HG02970 (cell line): ENCODE data around the gene GALR2.
"Not testable (repeated sequence)": the region's sequence is repeated elsewhere in the genome, so short reads cannot be mapped to it uniquely, and the experiment has no call there.

Source experiments
- ATAC-seq: cut with Tn5 transposase; IDR thresholded peaks from one replicate; pipeline ENCODE4 v1.9.1; 2021; ENCODE audit warnings: mild to moderate bottlenecking, moderate library complexity, moderate number of reproducible peaks; ENCODE audit not compliant: unreplicated experiment, low FRiP score

Gene GALR2, protein sequence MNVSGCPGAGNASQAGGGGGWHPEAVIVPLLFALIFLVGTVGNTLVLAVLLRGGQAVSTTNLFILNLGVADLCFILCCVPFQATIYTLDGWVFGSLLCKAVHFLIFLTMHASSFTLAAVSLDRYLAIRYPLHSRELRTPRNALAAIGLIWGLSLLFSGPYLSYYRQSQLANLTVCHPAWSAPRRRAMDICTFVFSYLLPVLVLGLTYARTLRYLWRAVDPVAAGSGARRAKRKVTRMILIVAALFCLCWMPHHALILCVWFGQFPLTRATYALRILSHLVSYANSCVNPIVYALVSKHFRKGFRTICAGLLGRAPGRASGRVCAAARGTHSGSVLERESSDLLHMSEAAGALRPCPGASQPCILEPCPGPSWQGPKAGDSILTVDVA

DNA sequence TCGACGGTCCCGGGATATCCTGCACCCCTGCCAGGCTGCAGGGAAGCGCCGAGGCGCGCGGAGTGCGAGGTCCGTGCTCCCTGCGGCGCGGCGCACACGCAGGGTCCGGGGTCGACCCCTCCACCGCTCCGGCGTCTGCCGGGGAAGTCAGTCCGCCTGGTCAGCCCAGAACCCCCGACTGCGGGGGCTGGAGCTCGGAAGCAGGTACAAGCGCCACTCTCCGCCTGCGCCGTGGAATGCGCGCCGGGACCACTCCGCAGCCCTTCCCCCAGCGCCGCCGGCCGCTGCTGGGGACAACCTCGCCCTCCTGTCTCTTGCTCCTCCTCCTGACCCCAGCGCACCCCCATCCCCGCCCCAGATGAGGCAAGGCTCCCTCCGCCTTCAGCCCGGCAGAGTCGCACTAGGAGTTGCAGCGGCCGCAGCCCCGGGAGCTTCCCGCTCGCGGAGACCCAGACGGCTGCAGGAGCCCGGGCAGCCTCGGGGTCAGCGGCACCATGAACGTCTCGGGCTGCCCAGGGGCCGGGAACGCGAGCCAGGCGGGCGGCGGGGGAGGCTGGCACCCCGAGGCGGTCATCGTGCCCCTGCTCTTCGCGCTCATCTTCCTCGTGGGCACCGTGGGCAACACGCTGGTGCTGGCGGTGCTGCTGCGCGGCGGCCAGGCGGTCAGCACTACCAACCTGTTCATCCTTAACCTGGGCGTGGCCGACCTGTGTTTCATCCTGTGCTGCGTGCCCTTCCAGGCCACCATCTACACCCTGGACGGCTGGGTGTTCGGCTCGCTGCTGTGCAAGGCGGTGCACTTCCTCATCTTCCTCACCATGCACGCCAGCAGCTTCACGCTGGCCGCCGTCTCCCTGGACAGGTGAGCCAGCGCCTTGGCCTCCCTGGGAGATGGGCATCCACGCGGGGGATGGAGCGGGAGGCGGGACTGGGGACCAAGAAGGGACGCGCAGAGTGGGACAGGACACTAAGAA, at the start of gene GALR2:
Gene GALR2, plus strand, starts transcription at position 392 of the 974 bp plus-strand sequence. Its CDS starts 103 bp downstream, at position 495.
- ATAC-seq = no peak

DNA sequence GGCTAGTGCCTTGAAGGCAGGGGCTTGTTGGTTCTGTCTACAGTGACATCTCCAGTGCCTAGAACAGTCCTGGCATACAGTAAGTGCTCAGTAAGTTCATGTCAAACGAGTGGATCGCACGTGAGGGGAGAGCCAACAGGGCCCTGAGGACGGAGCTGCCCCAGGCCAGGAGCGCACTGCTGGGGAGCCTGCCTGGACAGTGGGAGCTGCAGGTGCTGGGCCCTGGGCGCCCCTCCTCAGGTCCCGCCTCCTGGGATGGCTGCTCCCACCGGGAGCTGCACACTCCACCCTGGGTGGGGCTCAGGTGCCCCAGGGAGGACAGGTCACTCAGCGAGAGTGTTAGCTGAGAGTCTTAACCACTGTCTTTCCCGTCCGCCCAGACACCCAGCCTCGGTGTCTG, 49.3 kb upstream of the GALR2 start:
- no peak for ATAC-seq

DNA sequence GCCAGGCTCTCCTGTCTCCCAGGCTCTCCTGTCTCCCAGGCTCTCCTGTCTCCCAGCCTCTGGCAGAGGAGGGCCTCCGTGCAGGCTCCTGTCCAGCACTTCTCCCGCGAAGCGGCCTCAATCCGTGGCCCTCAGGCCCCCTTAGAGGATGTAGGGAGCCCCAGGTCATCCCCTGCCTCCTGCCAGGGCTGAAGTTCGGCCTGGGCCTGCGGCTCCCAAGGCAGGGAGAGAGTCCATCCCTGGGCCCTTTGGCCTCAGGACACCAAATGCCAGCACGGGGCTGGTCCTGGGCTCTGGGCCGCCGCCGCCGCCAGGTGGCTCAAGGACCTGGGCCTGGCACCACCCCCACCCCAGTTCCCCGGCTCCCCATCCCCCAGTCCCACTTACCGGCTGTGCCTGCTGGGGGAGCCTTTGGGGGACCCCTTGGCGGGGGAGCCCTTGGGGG, 47.8 kb upstream of the GALR2 start:
- ATAC-seq = no peak

DNA sequence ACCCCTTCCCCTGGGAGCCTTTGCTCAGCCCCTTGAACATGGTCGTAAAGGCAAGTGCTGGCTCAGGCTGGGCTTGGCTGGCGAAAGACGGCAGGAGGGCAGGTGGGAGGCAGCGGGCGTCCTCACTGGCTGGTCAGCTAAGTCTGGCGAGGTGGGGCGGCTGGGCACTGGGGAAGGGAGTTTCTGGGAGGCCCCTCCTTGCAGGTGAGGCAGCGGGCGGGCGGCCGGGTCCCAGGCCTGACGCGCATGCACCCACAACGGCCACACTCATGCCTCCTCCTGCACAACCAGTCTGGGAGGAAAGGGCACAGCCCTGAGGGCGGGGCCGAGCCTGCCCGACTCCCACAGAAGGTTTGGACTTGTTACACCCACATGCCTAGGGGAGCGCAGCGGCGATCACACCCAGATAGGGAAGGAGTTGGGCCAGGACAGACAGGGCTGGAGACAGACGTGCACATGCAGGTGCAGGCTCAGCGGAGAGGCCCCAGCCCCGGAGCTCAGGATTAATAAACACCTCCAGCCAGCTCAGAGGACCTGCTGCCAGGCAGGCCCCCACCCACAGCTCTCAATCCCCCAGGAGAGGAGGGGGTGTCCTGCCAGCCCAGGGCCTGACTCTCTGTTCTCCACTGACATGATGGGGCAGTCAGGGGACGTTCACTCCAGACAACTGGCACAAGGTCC, 47.3 kb upstream of the GALR2 start, which contains the start of gene EVPL:
Gene EVPL, minus strand, starts transcription at position 148 of the 681 bp plus-strand sequence. Its CDS starts 108 bp downstream, at position 40.
- ATAC-seq = no peak

DNA sequence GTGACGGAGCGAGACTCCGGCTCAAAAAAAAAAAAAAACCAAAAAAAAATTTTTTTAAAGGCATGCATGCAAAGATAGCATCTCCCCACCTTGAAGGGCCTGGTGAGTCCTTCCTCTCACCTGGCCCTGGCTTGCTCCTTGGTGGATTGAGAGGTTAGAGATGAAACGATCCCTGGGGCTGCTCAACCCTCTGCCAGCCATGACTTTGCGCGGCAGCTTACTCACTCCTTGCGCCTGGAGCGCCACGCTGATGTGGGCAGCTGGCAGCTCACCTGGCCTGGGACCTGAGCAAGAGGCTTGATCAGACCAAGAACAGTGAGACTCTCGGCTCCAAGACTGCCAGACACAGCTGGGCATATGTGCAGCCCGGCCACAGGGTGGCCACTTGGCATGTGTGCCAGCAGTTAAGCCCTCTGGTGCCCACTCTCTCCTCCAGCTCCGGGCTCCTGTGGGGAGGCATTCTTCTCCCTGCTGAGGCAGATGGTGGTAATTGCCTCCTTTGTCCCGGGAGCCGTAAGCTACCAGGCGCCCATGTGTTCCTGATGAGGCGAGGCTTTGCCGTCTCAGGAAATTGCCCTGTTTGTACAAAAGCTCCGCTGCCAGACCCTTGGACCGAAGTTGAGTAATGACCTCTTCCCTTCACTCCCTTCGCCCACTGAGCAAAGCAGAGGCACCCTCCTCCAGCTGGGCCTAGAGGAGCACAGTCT, 42.4 kb upstream of the GALR2 start:
- ATAC-seq = no peak

DNA sequence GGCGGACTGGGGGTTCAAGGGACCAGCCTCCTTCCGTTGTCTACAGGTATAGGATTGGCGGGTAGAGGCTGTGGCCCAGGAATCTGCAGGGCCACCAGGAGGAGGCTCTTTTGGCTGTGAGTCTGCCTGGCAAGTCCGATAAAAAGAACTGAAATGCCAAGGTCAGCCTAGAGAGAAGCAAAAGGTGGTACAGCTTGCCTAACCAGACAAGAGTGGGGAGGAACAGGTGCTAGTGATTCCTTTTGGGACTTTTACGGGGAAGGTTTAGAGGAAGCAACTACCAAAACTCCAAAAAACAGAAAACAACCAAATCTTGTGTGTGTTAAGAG, 41.8 kb upstream of the GALR2 start:
- no peak for ATAC-seq

DNA sequence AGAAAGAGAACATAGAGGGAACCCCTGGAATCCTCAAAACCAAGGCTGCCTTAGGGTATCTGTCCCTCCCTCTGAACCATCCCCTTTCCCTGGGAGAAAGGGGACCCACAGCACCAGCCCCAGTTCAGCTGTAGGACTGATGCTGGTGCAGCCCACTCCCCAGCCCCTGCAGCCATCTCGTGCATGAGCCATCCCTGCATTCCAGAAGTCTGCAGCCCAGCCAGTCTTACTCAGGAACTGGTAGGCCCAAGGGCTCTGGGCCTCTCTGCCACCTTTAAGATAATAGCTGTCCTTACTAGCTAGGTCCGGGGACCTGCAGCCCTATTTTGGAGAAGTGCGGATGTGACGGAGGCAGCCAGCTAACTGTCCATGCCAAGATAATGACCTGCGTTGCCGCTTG, 41.4 kb upstream of the GALR2 start:
- no peak for ATAC-seq

DNA sequence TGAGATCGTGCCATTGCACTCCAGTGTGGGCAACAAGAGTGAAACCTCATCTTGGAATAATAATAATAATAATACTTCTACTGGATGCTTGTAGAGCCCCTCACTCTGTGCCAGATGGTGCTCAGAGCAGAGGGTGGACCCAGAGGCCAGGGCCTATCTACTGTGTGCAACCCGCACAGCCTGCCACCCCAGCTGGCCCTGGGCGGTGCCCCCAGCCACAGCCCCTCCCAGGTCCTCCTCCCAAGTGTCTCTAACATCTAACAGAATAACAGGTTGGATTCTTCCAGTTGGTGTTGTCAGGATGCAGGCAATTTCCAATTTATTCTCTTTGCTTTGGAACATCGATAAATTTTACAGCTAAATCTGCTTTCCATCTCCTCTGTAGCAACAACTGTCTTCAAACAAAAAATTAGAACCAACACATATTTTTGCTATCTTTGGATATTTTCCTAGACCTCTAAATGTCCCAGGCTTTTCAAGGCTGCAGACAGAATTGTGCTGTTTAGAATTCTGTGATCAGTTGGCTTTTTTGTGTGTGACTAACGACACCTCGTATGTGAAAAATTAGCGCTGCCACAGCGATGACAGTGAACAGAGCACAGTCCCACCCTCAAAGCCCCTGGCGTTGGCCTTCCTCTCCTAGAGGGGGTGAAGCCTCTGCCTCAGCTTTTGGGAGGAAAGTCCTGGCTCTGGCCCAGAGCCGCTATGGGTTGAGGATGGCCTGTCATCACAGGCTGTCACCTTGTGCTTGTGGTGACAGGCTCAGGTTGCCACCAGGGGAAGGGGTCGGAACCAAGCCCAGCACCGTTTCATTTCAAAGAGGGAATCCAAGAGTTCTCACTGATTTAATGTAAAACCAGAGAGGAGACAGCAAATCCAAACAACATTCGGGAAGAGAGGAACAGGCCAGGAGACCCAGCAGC, 39.9 kb upstream of the GALR2 start:
- ATAC-seq = no peak

DNA sequence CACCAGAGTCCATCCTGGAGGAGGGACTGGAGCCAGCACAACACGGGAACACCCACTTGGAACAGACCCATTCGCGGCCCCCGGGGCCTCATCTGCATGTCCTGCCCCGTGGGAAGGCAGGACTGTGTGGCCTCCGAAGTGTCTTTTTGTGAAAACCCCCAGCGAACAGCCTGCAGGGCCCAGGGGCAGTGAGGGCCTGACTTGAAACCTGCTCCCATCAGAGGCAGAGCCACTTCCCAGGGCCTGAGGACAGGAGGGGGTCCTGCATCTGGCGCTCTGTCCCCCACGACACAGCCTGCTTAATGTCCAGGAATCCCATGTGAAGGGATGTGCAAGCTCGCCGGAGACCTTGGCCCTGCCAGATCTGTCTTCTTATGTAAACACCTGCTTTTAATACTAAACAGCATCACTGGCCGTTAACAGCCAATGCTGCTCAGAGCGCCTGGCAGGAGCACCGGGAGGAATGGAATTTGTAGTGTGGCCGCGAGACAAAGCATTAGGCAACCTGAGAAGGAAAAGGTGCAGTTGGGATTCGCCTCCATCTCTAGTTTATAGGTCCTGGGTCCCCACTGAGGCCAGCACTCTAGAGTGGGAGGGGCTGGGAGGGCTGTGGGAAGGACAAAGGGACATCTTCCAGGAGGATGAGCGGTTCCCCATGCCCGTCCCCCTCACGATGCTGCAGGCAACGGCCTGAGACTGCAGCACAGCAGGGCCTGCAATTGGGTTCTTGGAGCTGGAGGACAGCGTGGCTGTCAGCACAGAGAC, 37.9 kb upstream of the GALR2 start:
- ATAC-seq = no peak

DNA sequence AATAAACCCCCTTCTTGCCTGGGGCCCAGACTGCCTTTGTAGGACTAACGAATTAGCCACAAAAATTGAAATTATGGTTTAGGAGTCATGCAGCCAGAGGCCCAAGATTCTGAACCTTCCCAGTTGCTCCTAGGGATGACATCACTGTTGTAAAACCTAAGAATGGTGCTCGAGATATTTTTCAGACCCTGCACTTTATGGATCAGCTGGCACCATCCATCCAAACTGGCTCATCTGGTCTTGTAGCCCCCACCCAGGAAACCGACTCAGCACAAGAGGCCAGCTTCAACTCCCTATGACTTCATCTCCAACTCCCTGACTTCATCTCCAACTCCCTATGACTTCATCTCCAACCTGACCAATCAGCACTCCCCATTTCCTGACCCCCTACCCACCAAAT, 36.5 kb upstream of the GALR2 start:
- ATAC-seq = no peak

DNA sequence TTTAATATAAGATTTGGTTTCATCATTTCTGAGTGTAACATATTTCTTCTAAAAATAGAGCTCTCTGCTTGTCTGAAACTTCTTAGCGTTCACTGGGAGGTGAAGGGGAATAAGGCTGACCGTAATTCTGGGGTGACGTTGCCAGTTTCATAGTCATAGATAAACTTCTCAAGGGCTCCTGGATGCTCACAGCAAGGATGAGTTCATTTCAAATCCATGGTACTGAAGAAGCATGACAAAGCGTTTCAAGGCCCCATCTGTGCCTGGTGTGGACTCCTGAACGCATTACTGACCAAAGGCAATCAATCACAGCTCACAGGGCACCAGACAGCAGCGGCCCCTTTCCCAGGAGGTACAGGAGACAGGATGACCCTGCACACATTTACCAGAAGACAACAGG, 35.5 kb upstream of the GALR2 start:
- ATAC-seq = no peak

DNA sequence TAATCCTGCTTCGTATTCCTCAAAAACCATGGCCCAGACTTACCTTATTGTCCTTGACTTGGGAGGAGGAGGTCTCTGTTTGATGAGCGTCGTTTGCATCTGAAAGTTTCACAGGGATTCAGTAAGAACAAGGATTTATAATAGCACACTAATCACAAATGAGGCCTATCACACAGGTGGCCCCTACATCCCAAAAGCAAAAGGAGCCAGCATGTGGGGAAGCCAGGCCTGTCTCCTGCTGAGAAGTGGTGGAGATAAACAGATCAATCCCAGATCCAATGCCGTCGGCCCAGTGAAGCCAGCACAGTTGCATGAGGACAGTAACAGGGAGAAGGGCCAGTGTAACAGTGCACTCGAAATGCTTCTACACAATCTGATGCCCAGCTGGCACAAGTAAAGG, 34.2 kb upstream of the GALR2 start:
- no peak for ATAC-seq

DNA sequence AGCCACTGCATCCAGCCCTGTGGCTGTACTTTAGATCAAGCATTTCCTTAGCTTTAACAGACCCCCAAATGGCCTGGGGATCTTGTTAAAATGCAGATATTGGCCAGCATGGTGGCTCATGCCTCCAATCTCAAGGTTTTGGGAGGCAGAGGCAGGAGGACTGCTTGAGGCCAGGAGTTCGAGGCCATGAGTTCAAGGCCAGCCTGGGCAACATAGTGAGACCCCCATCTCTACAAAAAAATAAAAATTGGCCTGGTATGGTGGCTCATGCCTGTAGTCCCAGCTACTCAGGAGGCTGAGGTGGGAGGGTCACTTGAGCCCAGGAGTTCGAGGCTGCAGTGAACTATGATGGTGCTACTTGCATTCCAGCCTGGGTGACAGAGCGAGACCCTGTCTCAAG, 31.7 kb upstream of the GALR2 start:
- ATAC-seq = not testable (repeated sequence)

DNA sequence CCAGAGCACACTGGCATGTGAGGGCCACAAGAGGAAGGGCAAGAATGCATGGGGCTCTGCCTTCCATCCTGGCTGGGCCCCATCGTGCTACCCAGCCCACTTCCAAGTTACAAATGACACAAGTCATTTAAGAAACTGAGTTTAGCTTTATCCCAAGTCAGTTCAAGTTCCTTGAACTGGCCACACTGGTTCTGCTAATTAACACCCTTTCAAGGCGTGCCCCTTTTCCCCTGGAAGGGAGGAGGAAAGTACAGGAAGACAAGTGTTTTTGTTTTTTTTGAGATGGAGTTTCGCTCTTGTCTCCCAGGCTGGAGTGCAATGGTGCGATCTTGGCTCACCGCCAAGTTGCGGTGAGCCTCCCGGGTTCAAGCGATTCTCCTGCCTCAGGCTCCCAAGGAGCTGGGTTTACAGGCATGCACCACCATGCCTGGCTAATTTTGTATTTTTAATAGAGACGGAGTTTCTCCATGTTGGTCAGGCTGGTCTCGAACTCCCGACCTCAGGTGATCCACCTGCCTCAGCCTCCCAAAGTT, 30.0 kb upstream of the GALR2 start:
- not testable (repeated sequence) for ATAC-seq

DNA sequence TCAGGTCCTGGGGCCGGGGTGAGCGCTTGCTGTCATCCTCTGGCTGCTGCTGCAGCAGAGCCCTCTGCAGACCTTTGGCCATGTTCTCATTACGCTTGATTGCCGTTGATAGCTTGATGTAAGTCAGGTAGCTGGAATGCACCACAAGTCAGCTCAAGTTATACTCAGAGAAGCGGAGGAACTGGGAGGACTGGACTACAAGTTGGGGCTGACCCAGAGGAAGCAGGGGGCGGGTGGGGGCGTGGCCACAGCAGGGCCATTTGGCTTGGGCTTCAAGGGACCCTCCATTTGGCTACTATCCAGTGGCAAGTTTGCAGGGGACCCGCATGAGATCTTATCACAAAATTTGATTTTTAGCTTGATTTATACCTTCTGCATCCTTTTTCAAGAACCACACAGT, 28.5 kb upstream of the GALR2 start:
- no peak for ATAC-seq

DNA sequence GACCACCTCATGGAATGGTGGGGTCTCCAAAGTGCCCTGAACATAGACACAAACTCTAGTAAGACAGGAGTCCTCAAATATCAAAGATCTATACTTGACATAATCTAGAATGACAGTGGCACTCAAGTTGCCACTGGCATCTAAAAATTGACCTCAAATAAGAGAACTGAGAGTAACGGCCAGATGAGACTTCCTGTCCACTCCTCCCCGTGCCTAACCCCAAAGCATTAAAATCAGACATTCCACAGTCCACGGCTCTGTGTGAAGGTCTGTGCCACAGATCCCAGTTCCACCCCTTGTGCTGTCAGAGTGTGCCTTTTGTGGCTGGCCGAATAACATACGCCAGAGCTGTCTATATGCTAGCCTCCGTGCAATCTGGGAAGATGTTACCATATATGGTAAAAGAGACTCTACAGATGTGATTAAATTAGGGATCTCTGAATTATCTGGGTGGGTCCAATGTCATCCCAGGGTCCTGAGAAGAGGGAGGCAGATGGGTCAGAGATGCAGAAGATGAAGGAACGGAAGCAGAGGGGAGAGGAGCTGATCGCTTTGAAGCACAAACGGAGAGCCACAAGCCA, 26.5 kb upstream of the GALR2 start:
- ATAC-seq = no peak

DNA sequence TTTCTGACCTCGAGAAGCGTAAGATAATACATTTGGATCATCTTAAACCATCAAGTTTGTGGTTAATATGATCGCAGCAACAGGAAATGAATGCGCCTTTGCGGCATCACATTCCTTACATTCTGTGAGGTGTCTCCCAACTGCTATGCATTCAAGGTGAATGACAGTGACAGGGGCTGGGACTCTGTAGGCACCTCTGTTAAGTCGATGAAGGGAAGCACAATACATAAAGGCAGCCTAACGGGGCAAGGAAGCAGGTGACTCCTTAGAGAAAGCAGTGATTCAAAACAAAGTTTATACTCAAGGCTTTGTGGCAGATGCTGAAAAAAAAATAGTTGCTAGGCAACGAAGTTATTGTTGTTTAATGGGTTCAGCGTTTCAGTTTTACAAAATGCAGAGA, 25.9 kb upstream of the GALR2 start:
- ATAC-seq = no peak

DNA sequence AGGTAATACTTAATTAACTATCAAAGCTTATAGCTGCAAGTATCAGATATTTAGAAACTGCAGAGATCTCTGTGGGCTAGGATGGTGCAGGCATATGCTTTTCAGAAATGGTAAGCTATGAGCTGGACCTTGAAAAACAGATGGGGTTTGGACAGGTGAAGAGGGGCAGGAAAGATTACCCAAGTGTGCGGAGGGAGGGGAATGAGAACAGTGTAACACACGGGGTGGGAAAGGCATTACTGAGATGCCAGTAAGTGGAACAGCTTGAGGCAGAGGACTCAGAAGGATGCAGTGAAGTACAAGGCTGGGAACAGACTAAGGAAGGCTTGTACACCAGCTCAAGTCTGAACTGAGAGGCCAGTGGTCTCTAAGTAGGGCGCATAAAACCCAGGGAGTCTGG, 25.3 kb upstream of the GALR2 start:
- ATAC-seq = no peak
